ENCODE data around the gene DUS3L.

The DUS3L gene, protein sequence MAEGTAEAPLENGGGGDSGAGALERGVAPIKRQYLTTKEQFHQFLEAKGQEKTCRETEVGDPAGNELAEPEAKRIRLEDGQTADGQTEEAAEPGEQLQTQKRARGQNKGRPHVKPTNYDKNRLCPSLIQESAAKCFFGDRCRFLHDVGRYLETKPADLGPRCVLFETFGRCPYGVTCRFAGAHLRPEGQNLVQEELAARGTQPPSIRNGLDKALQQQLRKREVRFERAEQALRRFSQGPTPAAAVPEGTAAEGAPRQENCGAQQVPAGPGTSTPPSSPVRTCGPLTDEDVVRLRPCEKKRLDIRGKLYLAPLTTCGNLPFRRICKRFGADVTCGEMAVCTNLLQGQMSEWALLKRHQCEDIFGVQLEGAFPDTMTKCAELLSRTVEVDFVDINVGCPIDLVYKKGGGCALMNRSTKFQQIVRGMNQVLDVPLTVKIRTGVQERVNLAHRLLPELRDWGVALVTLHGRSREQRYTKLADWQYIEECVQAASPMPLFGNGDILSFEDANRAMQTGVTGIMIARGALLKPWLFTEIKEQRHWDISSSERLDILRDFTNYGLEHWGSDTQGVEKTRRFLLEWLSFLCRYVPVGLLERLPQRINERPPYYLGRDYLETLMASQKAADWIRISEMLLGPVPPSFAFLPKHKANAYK

DNA sequence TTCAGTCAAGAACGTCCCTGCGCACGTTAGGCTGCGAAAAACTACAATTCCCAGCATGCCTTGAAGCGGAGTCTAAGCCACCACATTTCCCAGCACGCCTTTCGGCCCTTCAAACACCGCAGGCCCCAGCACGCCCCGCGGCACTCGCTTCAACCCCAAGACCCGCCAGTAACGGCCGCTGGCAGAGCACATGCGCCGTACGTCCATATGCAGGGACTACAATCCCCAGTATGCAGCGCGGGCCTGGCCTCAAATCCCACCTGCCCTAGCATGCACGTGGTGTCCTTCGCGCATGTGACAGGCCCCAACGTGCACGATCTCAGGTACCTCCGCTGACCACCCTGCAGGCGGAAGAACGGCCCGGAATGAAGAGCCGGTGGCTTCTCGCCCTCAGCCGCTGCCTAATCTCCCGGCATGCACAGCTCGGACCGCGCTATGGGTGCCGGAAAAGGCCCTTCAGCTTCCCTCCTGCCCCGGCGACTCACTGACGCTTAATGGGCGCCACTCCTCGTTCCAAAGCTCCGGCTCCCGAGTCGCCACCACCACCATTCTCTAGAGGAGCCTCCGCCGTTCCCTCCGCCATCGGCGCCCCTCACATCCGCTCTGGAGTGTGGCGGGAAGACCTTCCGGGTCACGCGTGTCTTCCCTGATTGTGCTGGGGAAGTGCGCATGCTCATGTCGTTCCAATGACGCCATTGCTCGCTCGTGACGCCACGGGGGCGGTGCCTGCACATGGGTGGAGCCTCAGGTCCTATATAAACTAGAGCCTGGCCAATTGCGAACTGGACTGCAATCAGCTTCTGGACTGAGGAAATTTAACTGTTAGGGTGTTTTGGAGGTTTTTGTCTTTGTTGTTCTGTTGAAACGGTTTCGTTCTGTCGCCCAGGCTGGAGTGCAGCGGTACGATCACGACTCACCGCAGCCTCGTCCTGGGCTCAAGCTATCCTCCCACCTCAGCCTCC is at the start of gene DUS3L:
TSS of gene DUS3L (minus strand) at position 605 of the 962 bp plus-strand sequence. CDS start at position 583, 22 bp downstream.
- peak; percentile 94 for DNase-seq (ENCODE audit: low read depth in 2 of 2)

- DNase-seq (ENCODE audit: low read depth in 2 of 2), result no peak
These were observed 48.4 kb upstream of the DUS3L start, which contains the start of gene FUT6 for GRCh38 chr19:5839065-5840017. Gene FUT6 (minus strand): TSS chr19:5839702. CDS start chr19:5832567, 7,135 bp downstream.

DNA sequence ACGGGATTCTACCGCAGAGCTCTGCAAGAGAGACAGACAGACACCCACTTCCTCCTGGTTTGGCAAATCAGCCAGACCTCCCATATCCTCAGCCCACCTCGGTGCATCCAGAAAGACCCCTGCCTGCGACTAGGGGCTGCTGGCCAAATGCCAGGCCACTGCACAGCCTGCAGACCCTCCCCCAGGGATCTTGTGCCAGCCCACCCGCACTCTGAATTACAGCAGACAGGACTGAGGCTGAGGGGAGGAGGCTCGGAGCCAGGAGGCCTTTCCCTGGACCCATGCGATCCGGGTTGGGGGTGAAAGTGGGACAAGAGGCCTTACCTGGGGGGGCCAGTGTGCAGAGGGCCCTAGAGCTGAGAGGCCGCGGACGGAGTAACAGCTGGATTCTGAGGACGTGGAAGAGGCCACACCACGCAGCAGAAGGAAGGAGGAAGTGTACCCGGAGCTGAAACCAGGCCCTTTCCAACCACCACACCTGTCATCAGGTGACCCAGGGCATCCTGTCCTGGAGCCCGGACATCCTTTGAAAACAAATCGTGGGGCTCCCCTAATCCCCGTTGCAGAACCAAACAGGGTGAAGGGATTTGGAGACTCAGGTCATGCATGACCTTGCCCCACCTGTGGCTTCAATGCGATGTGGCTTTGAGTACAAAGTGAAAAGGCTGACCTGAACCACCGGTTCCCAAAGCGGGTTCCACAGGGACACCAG is 47.5 kb upstream of the DUS3L start:
- no peak for DNase-seq (ENCODE audit: low read depth in 2 of 2)

- no peak for DNase-seq (ENCODE audit: low read depth in 2 of 2)
These were observed 46.9 kb upstream of the DUS3L start for GRCh38 chr19:5837761-5838352.

- DNase-seq (ENCODE audit: low read depth in 2 of 2), result no peak
These were observed 41.7 kb upstream of the DUS3L start for GRCh38 chr19:5832527-5833216.

DNA sequence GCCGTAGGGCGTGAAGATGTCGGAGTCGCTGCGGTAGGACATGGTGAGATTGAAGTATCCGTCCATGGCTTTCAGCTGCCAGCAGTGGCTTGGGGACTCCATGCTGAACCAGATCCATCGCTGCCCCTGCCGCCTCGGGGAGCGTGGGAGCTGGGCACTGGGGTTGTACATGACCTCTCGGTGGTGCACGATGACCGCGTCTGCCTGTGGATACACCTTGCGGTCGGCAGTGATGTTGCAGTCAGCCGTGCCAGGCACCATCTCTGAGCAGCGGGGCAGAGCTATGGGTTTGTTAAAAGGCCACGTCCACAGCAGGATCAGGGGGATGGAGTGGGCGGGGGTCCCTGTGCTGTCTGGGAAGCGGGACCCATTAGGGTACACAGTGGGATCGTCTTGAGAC is 41.1 kb upstream of the DUS3L start:
- no peak for DNase-seq (ENCODE audit: low read depth in 2 of 2)

DNA sequence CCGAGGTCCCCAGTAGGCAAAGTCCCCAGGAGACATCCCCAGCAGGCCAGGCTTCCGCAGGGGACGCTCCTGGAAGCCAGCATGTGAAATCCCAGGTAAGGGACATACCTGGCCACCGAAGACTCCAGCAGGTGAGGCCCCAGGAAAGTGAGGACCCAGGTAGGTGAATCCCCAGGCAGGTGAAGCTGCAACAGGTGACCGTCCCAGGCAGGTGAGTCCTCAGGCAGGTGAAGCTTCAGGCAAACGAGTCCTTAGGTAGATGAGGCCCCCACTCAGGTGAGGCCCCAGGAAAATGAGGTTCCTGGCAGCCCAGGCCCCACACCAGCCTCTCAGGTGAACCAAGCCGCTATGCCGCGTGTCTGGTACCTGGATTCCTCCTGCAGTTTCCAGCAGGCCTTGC is 40.2 kb upstream of the DUS3L start:
- DNase-seq (ENCODE audit: low read depth in 2 of 2), result no peak

DNA sequence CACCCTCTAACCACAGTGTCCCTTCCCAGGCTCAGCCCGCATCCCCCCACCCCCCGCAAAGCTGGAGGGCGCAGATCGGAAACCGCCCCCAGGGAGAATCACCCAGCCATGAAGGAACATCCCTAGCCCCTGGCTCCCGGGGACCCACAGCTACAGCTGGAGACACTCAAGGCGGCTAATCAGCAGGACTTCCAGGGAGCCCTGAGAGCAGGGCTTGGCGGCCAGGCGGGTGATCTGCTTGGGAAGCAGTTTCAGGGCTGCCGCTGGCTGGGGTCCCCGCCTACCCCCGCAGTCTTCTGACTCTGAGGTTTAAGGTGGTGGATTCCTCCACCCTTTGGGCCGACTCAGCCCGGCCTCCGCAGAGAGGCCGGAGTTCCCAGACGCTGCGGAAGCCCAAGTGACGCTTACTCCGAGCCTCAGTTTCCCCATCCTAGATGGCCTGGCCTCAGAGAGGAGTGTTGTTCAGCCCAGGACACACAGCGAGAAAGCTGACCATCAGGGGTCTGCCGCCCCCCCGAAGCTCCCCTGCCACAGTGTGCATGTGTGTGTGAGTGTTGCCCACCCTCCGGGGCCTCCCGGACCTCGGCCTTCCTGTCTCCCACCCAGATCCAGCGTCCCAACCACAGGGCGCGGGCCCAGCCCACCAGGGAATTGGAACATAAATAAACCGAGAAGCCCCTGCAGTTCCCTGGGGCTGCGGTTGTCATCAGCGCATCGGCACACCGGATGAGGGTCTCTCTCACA is 38.8 kb upstream of the DUS3L start:
- DNase-seq (ENCODE audit: low read depth in 2 of 2), result no peak

- no peak for DNase-seq (ENCODE audit: low read depth in 2 of 2)
These were observed 38.0 kb upstream of the DUS3L start for GRCh38 chr19:5828661-5829566.

- DNase-seq (ENCODE audit: low read depth in 2 of 2), result peak; percentile 86 to 88
These were observed 37.1 kb upstream of the DUS3L start for GRCh38 chr19:5827891-5828660.

GRCh38 chr19:5827342-5827890 is 36.5 kb upstream of the DUS3L start:
- DNase-seq (ENCODE audit: low read depth in 2 of 2), result no peak

GRCh38 chr19:5826531-5827341 is 35.8 kb upstream of the DUS3L start:
- DNase-seq (ENCODE audit: low read depth in 2 of 2), result no peak

DNA sequence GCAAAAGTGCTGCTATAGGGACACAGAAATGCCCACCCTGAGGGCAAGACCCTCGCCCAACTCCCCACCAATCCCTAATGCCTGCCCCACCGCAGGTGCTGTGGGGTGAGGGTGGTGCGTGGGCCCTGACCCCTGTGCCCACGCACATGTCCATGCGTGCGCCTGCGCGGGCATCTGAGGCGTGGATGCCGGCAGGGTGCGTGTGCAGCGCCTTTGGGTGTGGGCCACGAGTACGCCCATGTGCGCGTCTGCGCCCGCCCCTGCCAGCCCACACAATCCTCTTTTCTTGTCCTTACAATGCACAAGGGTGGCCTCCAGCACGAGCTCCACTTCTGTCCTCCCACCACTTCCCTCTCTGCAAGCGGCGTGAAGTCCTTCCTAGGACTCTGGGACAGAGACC is 34.2 kb upstream of the DUS3L start:
- DNase-seq (ENCODE audit: low read depth in 2 of 2), result no peak

GRCh38 chr19:5824751-5825150 is 33.8 kb upstream of the DUS3L start:
- no peak for DNase-seq (ENCODE audit: low read depth in 2 of 2)

DNA sequence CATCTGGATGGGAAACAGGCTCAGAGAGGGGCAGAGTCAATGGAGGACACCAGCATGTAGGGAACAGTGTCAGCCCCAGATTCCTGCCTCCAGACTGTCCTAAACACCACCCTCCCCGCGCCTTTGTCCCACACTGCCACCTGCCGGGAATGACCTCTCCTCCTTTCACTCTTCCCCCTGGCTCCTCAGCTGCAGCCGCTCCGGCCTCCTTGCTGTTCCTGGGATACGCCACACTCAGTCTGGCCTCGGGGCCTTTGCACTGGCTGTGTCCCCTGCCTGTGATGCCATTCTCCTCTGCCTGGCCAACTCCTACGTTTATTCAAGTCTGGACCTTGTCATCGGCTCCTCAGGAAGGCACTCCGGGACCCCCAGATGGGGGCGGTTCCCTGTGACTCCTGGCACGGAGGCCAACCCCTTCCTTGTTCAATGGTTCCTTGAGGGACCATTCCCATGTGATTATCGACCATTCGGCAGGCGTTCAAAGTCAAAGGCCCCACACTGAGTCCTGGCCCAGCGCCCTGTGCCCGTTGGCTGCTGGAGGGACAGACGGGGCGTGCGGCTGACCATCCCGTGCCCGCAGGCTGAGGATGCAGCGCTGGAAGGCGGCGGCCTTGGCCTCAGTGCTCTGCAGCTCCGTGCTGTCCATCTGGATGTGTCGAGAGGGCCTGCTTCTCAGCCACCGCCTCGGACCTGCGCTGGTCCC is 32.8 kb upstream of the DUS3L start:
- no peak for DNase-seq (ENCODE audit: low read depth in 2 of 2)

All from fibroblast of skin of left biceps (primary cell).